H1 (cell line): ENCODE results near the gene TRIM71. TPM values are rescaled to one million over a fixed set of nuclear protein-coding genes. Genes with fewer than 3 reads are reported as not detected.

Experiments used
- ATF3 ChIP-seq: IDR thresholded peaks from 2 replicates; pipeline ENCODE4 v1.6.1; 2011; ENCODE audit warnings: low read depth, mild to moderate bottlenecking, low read length; ENCODE audit not compliant: insufficient read depth
- CHD7 ChIP-seq: fragments of 300-600 bp; sonication (generic); IDR thresholded peaks from 2 replicates; pipeline ENCODE4 v1.7.1; 2012; ENCODE audit warnings: low read length, moderate library complexity, mild to moderate bottlenecking, inconsistent platforms; ENCODE audit not compliant: insufficient replicate concordance
- CTCF ChIP-seq, 3 experiments: IDR thresholded peaks; 1 replicate in 2 of 3; 2 replicates in 1 of 3; pipeline versions ENCODE4 v1.5.1 to v1.6.1; 2011; ENCODE audit warnings: low read length in 3 of 3, mild to moderate bottlenecking in 3 of 3, inconsistent platforms in 2 of 3, low read depth in 1 of 3, moderate library complexity in 1 of 3; ENCODE audit not compliant: insufficient read depth in 1 of 3; ENCODE audit errors: control extremely low read depth in 1 of 3
- POU5F1 ChIP-seq: IDR thresholded peaks from 2 replicates; pipeline ENCODE4 v1.6.1; 2011; ENCODE audit warnings: low read depth, mild to moderate bottlenecking, low read length, moderate library complexity
- polyA plus RNA-seq, 7 experiments: library from polyadenylated mRNA; depleted of rRNA in 3 of 7; stranded (reverse) in 5 of 7; unstranded in 2 of 7; fragments of >200 nt in 5 of 7; fragments of 200-250 nt in 2 of 7; gene quantifications; 1 replicate in 5 of 7; 2 replicates in 1 of 7; 4 replicates in 1 of 7; pipeline versions ENCODE4 v1.2.1 to v1.2.3, GENCODE V29; 2011 to 2013; ENCODE audit warnings: missing spikeins in 2 of 7, mixed read lengths in 2 of 7
- total RNA-seq: library from RNA; stranded (reverse); fragmentation: NEBNext Ultra II Directional; extraction: Animal tissue kit (Norgen Biotek cat#: 25700); gene quantifications from 2 replicates; pipeline ENCODE4 v1.2.1, GENCODE V29; 2021

The TRIM71 gene
- total and polyA plus RNA-seq, 2 of the 8 experiments (the other 6 are each of a cell fraction or from before 2014, with no cell fraction given): 53.7 to 293 TPM

- TF ChIP-seq CHD7 (no peak), POU5F1 (no peak), CTCF (IDR thresholded peaks at IDR 0.05; ENCODE audit: control extremely low read depth in 1 of 3, insufficient read depth in 1 of 3, low read depth in 1 of 3, low read length in 3 of 3) (no peak), ATF3 (no peak)
Observed at GRCh38 chr3:32856355-32856889, 38.6 kb downstream of the TRIM71 start (continued).
